ENCODE measurements around the gene BRMS1. TPM values are rescaled to one million over a fixed set of nuclear protein-coding genes. Genes with fewer than 3 reads are reported as not detected.

Gene BRMS1
- total and polyA plus RNA-seq, 2 experiments from 2014 or later, result 46.2 to 65.9 TPM

GRCh38 chr11:66292543-66293332 lies 52.2 kb downstream of the BRMS1 start:
- DNase-seq, result no peak
- no peak for TF ChIP-seq EZH2 (IDR thresholded peaks at IDR 0.05; ENCODE audit: insufficient read depth, poor library complexity, severe bottlenecking)
- no peak for TF ChIP-seq EZH2phosphoT487 (IDR thresholded peaks at IDR 0.05; ENCODE audit: insufficient read depth, low read depth)
- Histone ChIP-seq H3F3A (ENCODE audit: insufficient read depth) (0 out of 2 replicates have a peak, but pooled peaks cover 10% of the 10 kb centered on the region), H3K4me1 (ENCODE audit: insufficient read depth) (peaks cover 5% of the 10 kb centered on the region; the same call in 1 of the 2 replicates), H3K9me2 (ENCODE audit: insufficient read depth) (no peaks in the 10 kb centered on the region), H3K36me3 (ENCODE audit: low read depth) (no peaks in the 10 kb centered on the region), H3K4me3 (no peak overlapping the region), H2AFZ (no peak overlapping the region), H3K4me2 (ENCODE audit: unreplicated experiment) (no peak overlapping the region), H3K79me2 (ENCODE audit: insufficient read depth) (peaks cover 9% of the 10 kb centered on the region), H3K27me3 (replicated peaks; ENCODE audit: insufficient read depth) (peaks cover 11% of the 10 kb centered on the region), H4K20me1 (ENCODE audit: insufficient read depth) (no peaks in the 10 kb centered on the region), H3K9ac (no peak overlapping the region), H3K27ac (no peak overlapping the region), H3K9me3 (ENCODE audit: low read depth) (no peaks in the 10 kb centered on the region)
- 38 to 43% methylated on average over 15 to 17 of the region's 17 CpGs for WGBS, 2 experiments (ENCODE audit: low coverage in 1 of 2, low lambda C conversion rate in 2 of 2, missing lambda C conversion rate in 2 of 2)
- in situ Hi-C loops (cut with MboI), result no loop called here

- Histone ChIP-seq H3K9ac (no peak within 1 kb of the TSS), H3K4me3 (peak within 1 kb of the TSS; percentile 51), H2AFZ (no peak within 1 kb of the TSS), H3K9me3 (ENCODE audit: low read depth) (no peaks in the 10 kb centered on the region), H3K79me2 (ENCODE audit: insufficient read depth) (peaks cover 18% of the 10 kb centered on the region), H4K20me1 (ENCODE audit: insufficient read depth) (no peaks in the 10 kb centered on the region), H3K4me2 (ENCODE audit: unreplicated experiment) (peak within 1 kb of the TSS; percentile 29), H3K36me3 (ENCODE audit: low read depth) (no peaks in the 10 kb centered on the region), H3F3A (ENCODE audit: insufficient read depth) (0 out of 2 replicates have a peak, but pooled peaks cover 10% of the 10 kb centered on the region), H3K4me1 (ENCODE audit: insufficient read depth) (peaks cover 13% of the 10 kb centered on the region; the same call in 1 of the 2 replicates), H3K27ac (no peak within 1 kb of the TSS), H3K9me2 (ENCODE audit: insufficient read depth) (no peaks in the 10 kb centered on the region), H3K27me3 (replicated peaks; ENCODE audit: insufficient read depth) (peaks cover 11% of the 10 kb centered on the region)
- 4 to 5% methylated on average over 47 to 58 of the region's 95 CpGs for WGBS, 2 experiments (ENCODE audit: low coverage in 1 of 2, low lambda C conversion rate in 2 of 2, missing lambda C conversion rate in 2 of 2)
- no peak for TF ChIP-seq EZH2phosphoT487 (IDR thresholded peaks at IDR 0.05; ENCODE audit: insufficient read depth, low read depth)
- no peak for TF ChIP-seq EZH2 (IDR thresholded peaks at IDR 0.05; ENCODE audit: insufficient read depth, poor library complexity, severe bottlenecking)
- in situ Hi-C loops (cut with MboI), result no loop called here
- peak; percentile 35 for DNase-seq
Measured at GRCh38 chr11:66291706-66292542, 53.0 kb downstream of the BRMS1 start, which contains the start of gene TMEM151A. Gene TMEM151A, plus strand, starts transcription at chr11:66291894. Its CDS starts 120 bp downstream, at chr11:66292014.

DNA sequence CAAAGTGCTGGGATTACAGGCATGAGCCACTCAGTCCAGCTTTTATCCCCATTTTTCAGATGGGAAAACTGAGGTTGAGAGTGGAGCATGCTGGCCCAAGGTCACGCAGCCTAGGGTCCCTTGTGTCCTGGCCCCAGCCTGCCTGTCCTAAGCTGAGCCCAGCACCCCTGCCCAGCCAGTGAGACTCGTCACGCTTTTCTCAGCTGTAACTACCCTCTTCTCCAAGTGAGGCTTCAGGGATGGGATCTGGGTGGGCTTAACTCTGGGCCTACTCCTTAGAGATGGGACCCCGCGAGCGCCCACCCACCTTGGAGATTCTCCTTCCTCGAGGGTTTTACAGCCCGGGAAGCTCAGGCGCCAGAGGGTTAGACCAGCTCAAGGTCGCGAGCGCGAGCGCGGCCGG lies 53.6 kb downstream of the BRMS1 start:
- H3K4me1 ChIP-seq (ENCODE audit: insufficient read depth), result peaks cover 14% of the 10 kb centered on the region; the same call in 1 of the 2 replicates
- H3K4me3 ChIP-seq, result peak overlapping the region; percentile 51; the same call in 1 of the 2 replicates
- H3K9ac ChIP-seq, result no peak overlapping the region
- in situ Hi-C loops (cut with MboI), result no loop called here
- H3F3A ChIP-seq (ENCODE audit: insufficient read depth), result 0 out of 2 replicates have a peak, but pooled peaks cover 10% of the 10 kb centered on the region
- peaks cover 11% of the 10 kb centered on the region for H3K27me3 ChIP-seq (replicated peaks; ENCODE audit: insufficient read depth)
- no peak overlapping the region for H2AFZ ChIP-seq
- H3K9me2 ChIP-seq (ENCODE audit: insufficient read depth), result no peaks in the 10 kb centered on the region
- peaks cover 24% of the 10 kb centered on the region for H3K79me2 ChIP-seq (ENCODE audit: insufficient read depth)
- WGBS, 2 experiments (ENCODE audit: low coverage in 1 of 2, low lambda C conversion rate in 2 of 2, missing lambda C conversion rate in 2 of 2), result 23 to 32% methylated on average over 9 to 15 of the region's 16 CpGs
- H4K20me1 ChIP-seq (ENCODE audit: insufficient read depth), result no peaks in the 10 kb centered on the region
- H3K9me3 ChIP-seq (ENCODE audit: low read depth), result no peaks in the 10 kb centered on the region
- no peak overlapping the region for H3K27ac ChIP-seq
- DNase-seq, result no peak
- no peak overlapping the region for H3K4me2 ChIP-seq (ENCODE audit: unreplicated experiment)
- H3K36me3 ChIP-seq (ENCODE audit: low read depth), result no peaks in the 10 kb centered on the region
- TF ChIP-seq EZH2phosphoT487 (IDR thresholded peaks at IDR 0.05; ENCODE audit: insufficient read depth, low read depth), result no peak
- peak; percentile 66 for TF ChIP-seq EZH2 (IDR thresholded peaks at IDR 0.05; ENCODE audit: insufficient read depth, poor library complexity, severe bottlenecking)

GRCh38 chr11:66290330-66290621 lies 54.6 kb downstream of the BRMS1 start:
- TF ChIP-seq EZH2phosphoT487 (IDR thresholded peaks at IDR 0.05; ENCODE audit: insufficient read depth, low read depth), result no peak
- 0 out of 2 replicates have a peak, but pooled peaks cover 10% of the 10 kb centered on the region for H3F3A ChIP-seq (ENCODE audit: insufficient read depth)
- H3K27ac ChIP-seq, result no peak overlapping the region
- H4K20me1 ChIP-seq (ENCODE audit: insufficient read depth), result no peaks in the 10 kb centered on the region
- H3K4me1 ChIP-seq (ENCODE audit: insufficient read depth), result peaks cover 14% of the 10 kb centered on the region; the same call in 1 of the 2 replicates
- in situ Hi-C loops (cut with MboI), result no loop called here
- WGBS, 2 experiments (ENCODE audit: low coverage in 1 of 2, low lambda C conversion rate in 2 of 2, missing lambda C conversion rate in 2 of 2), result 96 to 98% methylated on average over 2 of the region's 2 CpGs
- H3K36me3 ChIP-seq (ENCODE audit: low read depth), result no peaks in the 10 kb centered on the region
- H2AFZ ChIP-seq, result no peak overlapping the region
- no peaks in the 10 kb centered on the region for H3K9me2 ChIP-seq (ENCODE audit: insufficient read depth)
- DNase-seq, result no peak
- no peak overlapping the region for H3K4me3 ChIP-seq
- peaks cover 34% of the 10 kb centered on the region for H3K79me2 ChIP-seq (ENCODE audit: insufficient read depth)
- H3K9me3 ChIP-seq (ENCODE audit: low read depth), result no peaks in the 10 kb centered on the region
- H3K27me3 ChIP-seq (replicated peaks; ENCODE audit: insufficient read depth), result peaks cover 11% of the 10 kb centered on the region
- H3K4me2 ChIP-seq (ENCODE audit: unreplicated experiment), result no peak overlapping the region
- no peak overlapping the region for H3K9ac ChIP-seq
